HG02759 (cell line): Measurements from ENCODE around the gene LRRC8C.

ENCODE experiments used
- ATAC-seq: cut with Tn5 transposase; IDR thresholded peaks from one replicate; pipeline ENCODE4 v1.9.1; 2021; ENCODE audit warnings: mild to moderate bottlenecking, moderate library complexity; ENCODE audit not compliant: unreplicated experiment

LRRC8C gene

DNA sequence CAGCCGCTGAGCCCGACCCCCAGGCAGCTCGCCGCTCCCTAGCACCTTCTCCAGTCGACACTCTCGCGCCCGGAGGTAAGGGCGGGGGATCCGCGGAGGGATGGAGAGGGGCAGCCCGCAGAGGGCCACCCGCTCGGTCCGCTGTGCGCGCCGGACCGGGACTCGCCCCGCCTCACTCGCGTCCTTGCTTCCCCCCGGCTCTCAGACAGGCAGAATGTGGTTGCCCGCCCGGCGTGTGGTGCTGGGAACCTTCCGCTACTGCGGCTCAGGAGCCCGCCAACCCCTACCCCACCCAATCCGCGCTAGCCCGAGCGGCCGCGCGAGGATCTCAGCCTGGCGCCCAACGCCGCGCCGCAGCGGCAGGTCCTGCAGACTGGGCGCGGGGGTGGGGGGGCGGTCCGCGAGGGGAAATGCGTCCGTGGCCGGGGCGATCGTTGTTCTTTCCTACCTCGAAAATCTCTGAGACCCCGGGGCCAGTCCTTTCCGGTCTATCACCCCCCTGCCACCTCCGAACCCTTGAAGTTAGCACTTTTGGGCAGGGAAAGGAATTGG, 404 bp downstream of the LRRC8C start:
- peak; percentile 53 for ATAC-seq

DNA sequence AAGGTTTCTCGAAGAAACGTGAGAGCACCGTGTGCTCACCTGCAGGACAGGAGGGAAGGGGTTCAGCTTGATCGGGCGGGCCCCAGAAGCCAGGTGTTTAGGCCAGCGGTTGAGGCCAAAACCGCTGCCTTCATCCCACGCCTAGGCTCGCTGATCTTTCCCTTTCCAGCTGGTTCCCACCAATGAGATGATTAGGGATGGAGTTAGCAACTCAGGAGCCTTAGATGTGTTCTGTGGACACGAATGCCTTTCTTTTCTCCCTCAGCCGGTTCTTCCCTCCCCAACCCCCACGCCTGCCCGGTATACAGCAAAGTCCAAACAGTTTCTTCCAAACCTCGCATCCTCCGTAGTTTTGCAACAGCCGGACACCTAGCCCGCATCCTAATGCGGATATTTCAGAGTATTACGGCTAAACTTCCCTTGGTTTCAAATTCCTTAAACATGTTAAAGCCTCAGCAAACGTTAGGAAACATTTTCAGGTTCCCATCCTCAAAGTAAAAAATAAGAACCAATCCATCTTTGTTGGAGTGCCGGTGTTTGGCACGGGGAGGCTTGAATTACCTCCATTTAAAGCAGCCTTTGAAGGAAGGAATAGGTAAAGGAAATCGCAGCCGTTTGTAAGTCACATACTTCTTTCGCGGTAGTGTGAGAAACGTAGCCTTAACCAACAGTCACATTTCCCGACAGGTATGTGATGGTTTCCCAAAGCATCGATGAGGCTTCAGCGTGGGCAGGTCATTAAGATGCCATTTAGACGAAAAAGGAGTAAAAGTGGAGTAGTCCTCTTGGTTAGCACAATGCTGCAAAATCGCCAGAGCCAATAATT, 1.1 kb downstream of the LRRC8C start:
- peak; percentile 4 for ATAC-seq

DNA sequence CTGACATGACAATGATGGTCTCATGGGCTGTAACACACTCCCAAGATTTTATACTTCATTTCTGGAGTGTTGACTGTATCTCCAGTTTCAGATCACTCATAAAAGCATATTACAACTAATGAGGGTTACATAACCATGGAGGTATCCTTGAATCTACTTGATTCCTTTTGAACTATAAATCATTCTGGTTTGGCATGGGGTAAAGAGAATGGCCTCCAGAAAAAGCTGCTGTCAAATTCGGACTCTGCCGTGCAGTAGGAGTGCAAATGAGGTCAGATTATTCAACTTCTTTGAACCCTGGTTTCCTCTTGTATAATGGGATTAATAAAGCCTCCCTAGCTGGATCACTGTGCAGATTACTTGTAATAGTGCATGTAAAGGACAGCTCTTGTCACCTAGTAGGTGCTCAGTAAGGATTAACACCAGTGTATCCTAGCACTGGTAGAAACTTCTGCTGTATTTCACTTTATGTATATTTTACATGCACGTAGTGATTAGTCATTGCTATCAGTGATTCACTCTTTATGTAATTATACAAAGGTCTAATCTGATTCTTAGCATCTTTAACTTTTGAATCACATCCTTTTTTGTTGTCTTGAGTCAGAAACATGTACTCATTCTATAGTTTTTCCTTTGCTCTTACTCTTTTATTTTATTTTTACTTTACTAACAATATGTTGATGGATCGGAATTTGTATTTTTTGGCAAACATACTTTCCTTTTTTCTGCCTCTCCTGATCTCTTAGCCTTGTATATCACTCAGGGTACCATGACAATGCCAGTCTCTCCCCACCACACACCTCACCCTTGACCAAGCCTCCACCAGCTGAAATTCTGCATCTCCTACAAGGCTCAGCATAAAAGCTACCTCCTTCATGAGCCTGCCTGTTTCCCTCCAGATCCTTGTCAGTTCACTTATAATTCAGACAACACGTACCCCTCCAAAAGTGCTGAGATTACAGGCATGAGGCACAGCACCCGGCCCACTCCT, 3.2 kb downstream of the LRRC8C start:
- ATAC-seq: no peak

DNA sequence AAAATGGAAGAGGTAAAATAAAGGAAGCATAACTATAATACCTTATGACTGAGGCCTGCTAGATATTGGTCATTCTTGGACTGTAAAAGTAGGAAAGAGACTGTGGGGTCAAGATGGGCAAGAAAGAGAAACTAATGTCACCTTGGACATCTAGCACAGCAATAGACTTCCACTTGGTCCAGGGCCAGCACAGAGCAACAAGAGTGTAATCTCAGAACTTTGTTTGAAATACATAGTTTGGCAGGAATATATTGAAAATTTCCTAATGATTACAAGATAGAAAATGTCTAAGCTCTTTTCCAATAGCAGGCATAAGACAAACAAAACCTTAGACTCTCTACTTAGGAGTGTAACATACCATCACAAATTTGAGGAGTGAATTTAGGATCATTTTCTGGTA, 4.6 kb downstream of the LRRC8C start:
- ATAC-seq: no peak

DNA sequence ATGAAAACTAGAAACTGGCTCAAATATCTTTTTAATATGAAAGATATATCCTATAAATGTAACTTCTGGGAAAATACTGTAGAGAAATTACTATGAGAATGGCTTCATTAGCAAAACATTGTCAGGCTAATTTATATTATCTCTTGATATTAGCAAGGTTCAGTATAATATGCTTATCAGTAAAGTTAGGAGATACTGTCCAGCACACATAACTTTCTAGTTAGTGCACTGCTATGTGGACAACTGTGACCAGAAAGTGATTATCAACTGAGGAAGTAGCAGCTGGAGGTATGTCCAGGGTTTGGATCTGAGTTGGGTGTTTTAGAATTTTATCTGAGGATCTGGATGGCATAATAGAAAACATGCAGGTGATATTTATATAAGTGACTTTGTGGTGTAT, 7.5 kb downstream of the LRRC8C start:
- ATAC-seq: no peak

DNA sequence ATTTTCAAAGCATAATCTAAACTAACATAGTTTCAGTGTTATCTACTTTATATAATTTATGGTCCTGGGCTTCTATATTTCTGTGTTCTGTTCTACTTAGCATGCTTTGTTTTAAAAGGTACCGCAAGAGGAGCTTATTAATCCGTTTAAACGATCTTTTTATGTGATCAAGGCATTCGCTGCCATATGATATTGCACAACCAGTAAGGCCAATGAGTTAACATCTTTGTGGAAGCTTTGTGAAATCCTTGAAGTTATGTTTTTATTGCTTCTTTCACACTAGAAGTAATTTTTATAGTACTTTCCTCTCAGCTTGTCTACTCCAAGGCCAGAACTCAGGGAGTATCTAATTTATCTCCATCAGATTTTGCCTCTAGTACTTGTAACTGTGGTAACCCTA, 8.9 kb downstream of the LRRC8C start:
- no peak for ATAC-seq

DNA sequence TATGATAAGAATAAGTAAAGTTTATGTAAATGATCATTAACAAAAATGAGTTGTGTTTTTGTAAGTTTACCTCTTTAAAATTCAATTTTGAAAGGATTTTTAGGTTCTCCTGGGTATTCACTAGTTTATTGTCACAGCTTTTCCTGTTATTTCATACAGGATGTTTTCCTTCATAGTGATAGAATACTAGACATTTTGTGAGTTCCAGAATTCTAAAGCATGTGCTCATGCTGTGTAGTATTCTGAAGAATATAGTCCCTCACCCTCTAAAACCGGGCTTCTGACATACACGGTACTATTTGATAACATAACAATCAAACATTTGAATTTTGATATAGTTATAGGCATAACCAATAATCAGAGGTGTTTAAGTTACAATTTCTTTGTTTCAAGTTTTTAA, 10.7 kb downstream of the LRRC8C start:
- no peak for ATAC-seq

DNA sequence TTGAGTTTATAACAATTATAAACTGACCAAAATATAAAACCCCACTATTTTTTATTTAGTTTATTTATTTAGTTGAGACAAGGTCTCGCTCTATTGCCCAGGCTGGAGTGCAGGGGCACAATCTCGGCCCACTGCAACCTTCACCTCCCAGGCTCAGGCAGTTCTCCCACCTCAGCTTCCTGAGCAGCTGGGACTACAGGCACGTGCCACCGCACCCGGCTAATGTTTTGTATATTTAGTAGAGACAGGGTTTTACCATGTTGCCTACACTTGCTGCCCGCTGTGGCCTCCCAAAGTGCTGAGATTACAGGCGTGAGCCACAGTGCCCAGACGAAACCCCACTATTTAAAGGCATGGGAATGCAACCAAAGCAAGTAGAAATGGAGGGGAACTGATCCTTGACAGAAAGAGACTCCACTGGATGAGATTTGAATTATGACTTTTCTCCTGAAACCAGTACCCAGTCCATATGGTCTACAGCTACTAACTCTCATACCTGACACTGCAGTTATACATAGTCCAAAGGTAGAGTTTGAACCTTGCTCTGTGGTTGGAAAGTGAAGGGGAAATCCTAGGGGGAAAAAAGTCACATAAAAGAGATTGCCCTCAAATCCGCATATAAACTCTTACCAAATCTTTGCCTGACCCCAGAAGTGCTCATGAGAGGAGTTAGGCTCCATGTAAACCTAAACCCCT, 11.3 kb downstream of the LRRC8C start:
- no peak for ATAC-seq

DNA sequence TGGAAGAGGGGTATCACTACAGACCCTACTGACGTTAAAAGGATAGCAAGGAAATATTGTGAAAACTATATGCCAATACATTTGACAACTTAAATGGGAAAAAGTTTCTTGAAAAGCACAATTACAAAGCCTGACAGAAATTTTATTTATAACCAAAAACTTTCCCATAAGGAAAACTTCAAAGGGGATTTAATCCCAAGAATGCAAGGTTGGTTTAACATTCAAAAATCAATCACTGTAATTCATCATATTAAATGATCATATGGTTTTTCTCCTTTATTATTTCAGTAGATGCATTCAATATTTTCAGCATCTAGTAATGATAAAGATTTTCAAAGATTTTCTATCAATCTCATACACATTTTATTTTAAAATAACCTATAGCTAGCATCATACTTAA, 13.3 kb downstream of the LRRC8C start:
- no peak for ATAC-seq

DNA sequence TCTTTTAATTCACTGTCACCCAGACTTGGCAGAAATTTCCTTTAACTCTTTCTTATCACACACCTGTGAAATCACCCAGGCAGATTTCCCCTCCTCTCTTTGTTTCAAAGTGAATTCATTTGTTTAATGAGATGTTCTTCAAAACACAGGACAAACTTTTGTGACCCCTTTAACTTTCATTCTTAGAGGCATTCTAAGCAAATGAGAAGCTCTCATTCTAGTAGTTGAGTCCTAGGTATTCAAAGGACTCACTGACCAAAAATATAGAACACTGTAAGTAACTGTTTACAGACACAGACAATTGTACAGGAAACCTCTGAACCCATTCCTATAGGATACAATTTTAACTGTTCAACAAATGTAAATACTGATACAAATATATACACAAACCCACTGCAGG, 16.9 kb downstream of the LRRC8C start:
- ATAC-seq: peak; percentile 47

DNA sequence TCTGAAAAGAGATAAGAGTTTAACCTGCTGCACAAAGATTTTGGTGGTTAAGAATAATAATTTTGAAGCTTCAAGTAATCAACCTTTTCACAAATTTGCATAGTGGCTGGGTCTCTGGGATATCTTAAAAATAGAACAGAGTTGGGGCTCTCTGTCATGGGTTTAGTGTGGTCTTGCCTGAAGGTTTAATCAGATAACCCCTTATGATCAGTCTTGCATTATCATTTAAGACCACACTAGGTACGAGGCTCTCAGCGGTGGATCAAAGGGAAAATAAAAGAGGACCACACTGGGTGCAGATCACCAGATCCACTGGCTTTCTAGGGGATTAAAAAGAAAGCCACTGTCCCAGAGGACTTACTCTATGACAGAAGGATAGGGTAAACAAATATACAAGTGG, 19.5 kb downstream of the LRRC8C start:
- no peak for ATAC-seq

DNA sequence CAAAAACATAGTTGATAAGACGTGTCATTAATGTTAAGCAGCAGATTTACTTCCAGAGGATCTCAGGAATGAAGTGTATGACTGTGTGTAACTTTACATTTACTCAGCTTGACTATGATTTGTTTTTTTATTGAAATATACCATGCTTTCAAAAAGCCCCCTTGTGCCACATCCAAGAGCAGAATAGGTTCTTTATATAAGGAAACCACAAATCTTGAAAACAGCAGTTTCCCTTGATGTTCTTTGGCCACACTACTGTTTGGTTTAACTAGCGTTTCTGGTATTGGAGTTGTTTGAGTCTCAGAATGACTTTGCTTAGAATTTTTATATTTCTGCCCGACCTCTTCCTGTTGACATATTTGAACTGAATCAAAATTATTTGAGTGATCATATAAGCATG, 25.0 kb downstream of the LRRC8C start:
- ATAC-seq: peak; percentile 56

DNA sequence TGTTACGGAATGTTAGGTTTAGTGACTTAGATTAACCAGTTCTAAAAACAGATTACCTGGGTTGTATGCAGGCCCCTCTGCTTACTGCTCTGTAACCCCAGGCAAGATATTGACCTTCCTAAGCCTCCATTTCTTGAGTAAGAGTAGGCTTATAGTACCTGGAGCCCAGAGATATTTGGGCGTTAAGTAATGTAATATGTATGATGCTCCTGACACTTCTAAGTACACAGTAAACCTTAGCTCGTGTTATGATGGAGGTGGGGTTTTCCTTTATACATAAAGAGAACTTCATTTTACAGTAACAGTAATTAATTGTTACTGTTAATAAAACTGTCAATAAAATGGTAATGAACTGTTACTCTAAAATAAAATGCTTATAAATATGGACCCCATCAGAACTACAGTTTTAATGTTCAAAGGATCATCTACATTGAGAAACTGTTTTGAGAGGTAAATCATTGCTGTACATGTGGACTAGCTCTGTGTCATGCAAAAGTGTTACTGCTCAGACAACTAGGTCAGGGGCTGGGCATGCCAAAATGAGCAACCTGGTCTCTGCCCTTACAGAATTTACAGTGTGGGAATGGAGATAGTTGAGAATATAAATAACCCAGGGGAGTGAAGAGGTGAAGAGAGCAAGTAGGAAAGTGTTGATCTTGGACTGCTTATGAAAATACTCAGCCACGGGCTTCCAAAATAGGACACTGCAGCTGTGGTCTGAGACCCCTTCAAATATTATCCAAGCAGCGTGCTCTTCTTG, 26.6 kb downstream of the LRRC8C start:
- peak; percentile 36 for ATAC-seq

DNA sequence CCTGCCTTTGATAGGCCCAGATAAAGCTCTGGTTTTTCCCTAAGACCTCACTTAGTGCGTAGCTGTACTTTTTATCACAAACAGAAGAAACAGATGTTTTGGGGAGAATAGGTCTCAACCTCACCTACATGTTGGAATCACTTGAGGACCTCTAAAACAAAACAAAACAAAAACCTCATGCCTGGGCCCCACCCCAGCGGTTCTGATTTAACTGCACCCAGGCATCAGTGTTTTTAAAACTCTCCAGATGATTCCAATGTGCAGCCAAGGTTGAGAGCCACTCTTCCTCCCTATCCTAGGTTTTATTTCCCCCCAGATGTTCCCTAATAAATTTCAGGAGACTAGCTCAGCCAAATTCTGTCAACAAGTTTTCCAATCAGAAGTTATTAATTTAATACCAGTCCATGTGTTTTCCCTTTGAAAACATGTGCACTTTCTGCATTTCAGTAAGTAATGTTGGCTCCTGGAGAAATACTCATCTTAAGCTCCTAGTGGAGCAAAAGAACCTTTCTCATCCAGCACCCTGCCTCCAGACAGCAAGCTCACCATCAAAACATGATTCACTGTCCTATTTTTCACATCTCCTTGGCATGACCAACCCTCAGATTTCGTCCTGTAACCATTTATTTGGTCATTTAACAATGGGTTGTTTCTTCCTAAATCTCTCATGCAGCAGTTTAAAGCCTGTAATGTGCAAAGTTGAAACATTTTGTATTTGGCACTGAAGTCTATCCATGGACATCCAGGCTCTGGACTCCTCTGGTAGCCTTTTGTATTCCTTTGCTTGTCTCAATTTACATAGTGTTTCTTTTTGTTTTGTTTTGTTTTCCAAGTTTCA, 27.5 kb downstream of the LRRC8C start:
- ATAC-seq: no peak

DNA sequence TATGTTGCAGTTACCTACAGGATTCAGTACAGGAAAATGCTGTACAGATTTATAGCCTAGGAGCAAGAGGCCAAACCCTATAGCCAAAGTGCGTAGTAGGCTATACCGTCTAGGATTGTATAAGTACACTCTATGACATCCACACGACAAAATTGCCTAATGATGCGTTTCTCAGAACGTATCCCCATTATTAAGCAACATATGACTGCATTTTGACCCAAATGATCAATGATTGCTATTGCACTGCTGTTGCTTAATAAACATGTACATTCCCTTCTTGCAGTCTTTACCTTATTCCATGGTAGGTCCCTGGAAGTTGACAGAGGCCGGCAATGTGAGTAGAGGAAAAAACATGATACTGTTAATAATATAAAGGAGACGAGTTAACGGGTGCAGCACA, 33.0 kb downstream of the LRRC8C start:
- no peak for ATAC-seq

DNA sequence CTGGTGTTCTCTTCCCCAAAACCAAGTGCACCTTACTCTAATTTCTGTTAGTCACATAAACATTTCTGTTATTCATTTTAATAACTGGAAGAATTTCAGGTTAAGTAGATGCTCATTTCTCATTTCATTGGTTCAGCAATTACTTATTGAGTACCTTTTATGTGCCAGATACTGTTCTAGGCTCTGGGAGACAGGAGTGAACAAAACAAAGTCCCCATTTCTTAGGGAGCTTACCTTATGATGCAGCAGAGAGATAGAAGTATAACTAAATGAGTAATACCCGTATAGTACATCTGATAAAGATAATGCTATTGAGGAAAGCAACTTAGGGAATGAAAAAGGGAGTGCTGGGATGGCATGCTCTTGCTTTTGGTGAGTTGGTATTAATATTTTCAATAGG, 33.7 kb downstream of the LRRC8C start:
- no peak for ATAC-seq

DNA sequence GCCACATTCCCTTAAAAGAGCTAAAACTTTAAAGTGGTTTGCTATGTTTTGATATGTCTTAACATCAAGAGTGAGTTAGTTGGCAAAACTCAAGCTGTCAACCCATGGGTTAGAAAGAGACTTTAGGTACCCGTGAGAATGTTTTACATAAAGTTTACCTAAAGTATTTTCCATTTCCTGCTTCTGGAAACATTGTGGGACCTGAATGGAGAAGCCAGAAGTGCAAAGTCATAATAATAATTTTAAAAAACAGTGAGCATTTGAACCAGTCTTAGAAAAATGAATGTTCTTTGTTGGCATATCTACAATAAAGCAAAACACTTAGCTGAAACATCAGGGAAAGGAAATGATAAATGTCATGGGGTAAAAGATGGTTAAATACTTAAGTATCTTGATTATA, 34.8 kb downstream of the LRRC8C start:
- ATAC-seq: no peak

DNA sequence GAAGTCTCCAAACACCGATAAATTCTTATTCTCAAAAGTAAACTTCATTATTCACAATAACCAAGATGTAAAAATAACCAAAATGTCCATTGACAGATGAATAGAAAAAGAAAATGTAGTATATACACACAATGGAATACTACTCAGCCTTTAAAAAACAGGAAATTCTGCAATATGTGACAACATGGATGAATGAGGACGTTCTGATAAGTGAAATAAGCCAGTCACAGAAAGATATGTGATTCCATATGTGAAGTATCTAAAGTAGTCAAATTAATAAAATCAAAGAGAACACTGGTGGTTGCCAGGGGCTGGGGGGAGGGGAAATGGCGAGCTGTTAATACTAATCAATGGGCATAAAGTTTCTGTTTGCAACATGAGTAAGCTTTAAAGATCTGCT, 36.0 kb downstream of the LRRC8C start:
- no peak for ATAC-seq

DNA sequence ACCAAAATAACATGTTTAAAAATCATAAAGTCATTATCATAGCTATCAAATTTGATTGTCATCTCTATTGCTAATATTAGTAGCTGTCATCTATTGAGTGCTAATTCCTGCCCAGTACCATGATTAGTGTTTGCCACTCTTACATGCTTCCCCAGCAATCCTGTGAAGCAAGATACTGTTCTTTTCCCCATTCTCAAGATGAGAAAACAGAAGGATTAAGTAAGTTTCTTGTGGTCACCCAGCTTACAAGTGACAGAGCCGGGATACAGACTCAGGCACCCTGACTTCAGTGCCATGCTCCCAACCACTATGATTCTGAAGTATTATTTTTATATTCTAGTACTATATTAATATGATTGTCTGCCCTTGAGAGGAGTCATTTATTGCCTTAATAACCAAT, 36.5 kb downstream of the LRRC8C start:
- ATAC-seq: no peak
